ENCODE results near the gene BBS10. TPM values are rescaled to one million over a fixed set of nuclear protein-coding genes. Genes with fewer than 3 reads are reported as not detected.
"Not testable (repeated sequence)": the region's sequence is repeated elsewhere in the genome, so short reads cannot be mapped to it uniquely, and the experiment has no call there.

Gene BBS10
- total RNA-seq, 1 donor from 2014 or later: 10.7 TPM

- H3K9me3 Mint-ChIP-seq: peaks cover 7% of the 10 kb centered on the region
- no peak overlapping the region for H3K4me3 Mint-ChIP-seq
- H3K36me3 Mint-ChIP-seq: peaks cover 32% of the 10 kb centered on the region
- no peak overlapping the region for H3K27ac Mint-ChIP-seq
- H3K4me1 Mint-ChIP-seq: no peaks in the 10 kb centered on the region
- no peak for TF ChIP-seq CTCF (IDR thresholded peaks at IDR 0.05; ENCODE audit: unreplicated experiment)
- no peaks in the 10 kb centered on the region for H3K27me3 Mint-ChIP-seq (ENCODE audit: low read depth)
- DNase-seq (ENCODE audit: low spot score in 2 of 2, unreplicated experiment in 2 of 2): no peak
These were observed 31.0 kb upstream of the BBS10 start for GRCh38 chr12:76379261-76379660.

GRCh38 chr12:76376876-76377275, 28.7 kb upstream of the BBS10 start:
- not testable (repeated sequence) for H3K4me1 Mint-ChIP-seq; H3K9me3 Mint-ChIP-seq; H3K27me3 Mint-ChIP-seq (ENCODE audit: low read depth); H3K27ac Mint-ChIP-seq; H3K4me3 Mint-ChIP-seq; DNase-seq (ENCODE audit: low spot score in 2 of 2, unreplicated experiment in 2 of 2)
- H3K36me3 Mint-ChIP-seq: peaks cover 24% of the 10 kb centered on the region

- Mint-ChIP-seq H3K4me1 (no peaks in the 10 kb centered on the region), H3K4me3 (no peak overlapping the region), H3K27me3 (ENCODE audit: low read depth) (no peaks in the 10 kb centered on the region), H3K9me3 (peaks cover 7% of the 10 kb centered on the region), H3K27ac (no peak overlapping the region), H3K36me3 (peaks cover 24% of the 10 kb centered on the region)
- TF ChIP-seq CTCF (IDR thresholded peaks at IDR 0.05; ENCODE audit: unreplicated experiment): no peak
- no peak for DNase-seq (ENCODE audit: low spot score in 2 of 2, unreplicated experiment in 2 of 2)
These were observed 27.7 kb upstream of the BBS10 start for GRCh38 chr12:76375939-76376338.

- H3K27me3 Mint-ChIP-seq (ENCODE audit: low read depth): no peaks in the 10 kb centered on the region
- peaks cover 7% of the 10 kb centered on the region for H3K9me3 Mint-ChIP-seq
- DNase-seq (ENCODE audit: low spot score in 2 of 2, unreplicated experiment in 2 of 2): no peak
- H3K4me1 Mint-ChIP-seq: no peaks in the 10 kb centered on the region
- no peak for TF ChIP-seq CTCF (IDR thresholded peaks at IDR 0.05; ENCODE audit: unreplicated experiment)
- H3K4me3 Mint-ChIP-seq: no peak overlapping the region
- H3K36me3 Mint-ChIP-seq: peaks cover 24% of the 10 kb centered on the region
- H3K27ac Mint-ChIP-seq: no peak overlapping the region
These were observed 27.3 kb upstream of the BBS10 start for GRCh38 chr12:76375470-76375869.

GRCh38 chr12:76374386-76375020, 26.3 kb upstream of the BBS10 start:
- Mint-ChIP-seq H3K4me1 (no peaks in the 10 kb centered on the region), H3K4me3 (no peak overlapping the region), H3K27me3 (ENCODE audit: low read depth) (no peaks in the 10 kb centered on the region), H3K9me3 (peaks cover 7% of the 10 kb centered on the region), H3K36me3 (peaks cover 26% of the 10 kb centered on the region), H3K27ac (no peak overlapping the region)
- no peak for DNase-seq (ENCODE audit: low spot score in 2 of 2, unreplicated experiment in 2 of 2)
- TF ChIP-seq CTCF (IDR thresholded peaks at IDR 0.05; ENCODE audit: unreplicated experiment): no peak

GRCh38 chr12:76368230-76368629, 20.0 kb upstream of the BBS10 start:
- no peak for TF ChIP-seq CTCF (IDR thresholded peaks at IDR 0.05; ENCODE audit: unreplicated experiment)
- Mint-ChIP-seq H3K4me3 (no peak overlapping the region), H3K36me3 (peaks cover 64% of the 10 kb centered on the region), H3K9me3 (peaks cover 44% of the 10 kb centered on the region), H3K4me1 (no peaks in the 10 kb centered on the region), H3K27ac (no peak overlapping the region), H3K27me3 (ENCODE audit: low read depth) (no peaks in the 10 kb centered on the region)
- no peak for DNase-seq (ENCODE audit: low spot score in 2 of 2, unreplicated experiment in 2 of 2)
